HepG2 (cell line): ENCODE measurements around the gene HNRNPF.

Experiments used
- CBFB ChIP-seq: sonication (generic); formaldehyde crosslinking; IDR thresholded peaks from 2 replicates; pipeline ENCODE4 v1.4.0; 2020; ENCODE audit warnings: missing genetic modification reagents
- CHD4 ChIP-seq: fragments of 200-600 bp; sonication (generic); IDR thresholded peaks from 2 replicates; pipeline ENCODE4 v1.7.0; 2017; ENCODE audit warnings: mild to moderate bottlenecking, low read length, borderline replicate concordance
- ESRRA ChIP-seq: sonication (generic); formaldehyde crosslinking; IDR thresholded peaks from 2 replicates; pipeline ENCODE4 v1.5.1; 2020; ENCODE audit warnings: mild to moderate bottlenecking, low read depth, missing genetic modification reagents
- EZH2 ChIP-seq: conservative IDR thresholded peaks from 2 replicates; pipeline ENCODE4 v1.6.1; 2012; ENCODE audit warnings: mild to moderate bottlenecking, low read depth, low read length, moderate library complexity
- GLI4 ChIP-seq: sonication (generic); formaldehyde crosslinking; IDR thresholded peaks from 2 replicates; pipeline ENCODE4 v1.5.1; 2020; ENCODE audit warnings: missing genetic modification reagents, mild to moderate bottlenecking, moderate library complexity, borderline replicate concordance
- HINFP ChIP-seq: sonication (generic); formaldehyde crosslinking; IDR thresholded peaks from 2 replicates; pipeline ENCODE4 v1.4.0; 2020; ENCODE audit warnings: low read depth, mild to moderate bottlenecking, missing genetic modification reagents
- NFIC ChIP-seq: IDR thresholded peaks from 2 replicates; pipeline ENCODE4 v1.6.1; 2012; ENCODE audit warnings: mild to moderate bottlenecking, low read length, inconsistent platforms
- NR2C2 ChIP-seq: sonication (generic); formaldehyde crosslinking; IDR thresholded peaks from 2 replicates; pipeline ENCODE4 v1.4.0; 2020; ENCODE audit warnings: missing genetic modification reagents, mild to moderate bottlenecking, moderate library complexity, borderline replicate concordance
- SIN3A ChIP-seq: IDR thresholded peaks from 2 replicates; pipeline ENCODE4 v1.6.1; 2011; ENCODE audit warnings: low read depth, mild to moderate bottlenecking, control low read depth, low read length, borderline replicate concordance
- ZNF225 ChIP-seq: sonication (generic); formaldehyde crosslinking; IDR thresholded peaks from 2 replicates; pipeline ENCODE4 v1.4.0; 2020; ENCODE audit warnings: mild to moderate bottlenecking, missing genetic modification reagents
- ZNF850 ChIP-seq: sonication (generic); formaldehyde crosslinking; conservative IDR thresholded peaks from 2 replicates; pipeline ENCODE4 v1.9.0; 2021; ENCODE audit warnings: mild to moderate bottlenecking, missing genetic modification reagents
- TF ChIP-seq, protein P1 (sequence below): sonication (generic); formaldehyde crosslinking; IDR thresholded peaks from 2 replicates; pipeline ENCODE4 v1.5.0; 2020; ENCODE audit warnings: mild to moderate bottlenecking, missing genetic modification reagents, moderate library complexity

DNA sequence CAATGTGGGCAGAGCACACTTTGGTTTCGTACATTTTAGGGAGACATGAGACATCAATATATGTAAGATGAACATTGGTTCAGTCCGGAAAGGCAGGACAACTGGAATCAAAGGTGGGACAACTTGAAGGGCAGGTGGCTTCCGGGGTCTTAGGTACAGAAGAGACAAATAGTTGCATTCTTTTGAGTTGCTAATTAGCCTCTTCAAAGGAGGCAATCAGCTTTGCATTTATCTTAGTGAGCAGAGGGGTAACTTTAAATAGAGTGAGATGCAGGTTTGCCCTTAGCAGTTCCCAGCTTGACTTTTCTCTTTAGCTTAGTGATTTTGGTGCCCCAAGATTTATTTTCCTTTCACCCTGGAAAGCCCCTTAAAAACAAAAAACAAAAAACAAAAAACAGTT, 49.2 kb upstream of the HNRNPF start:
- TF ChIP-seq CBFB (CRISPR knock-in tag) (no peak), EZH2 (no peak), HINFP (no peak), ESRRA (CRISPR knock-in tag) (no peak), ZNF225 (no peak), NFIC (no peak), CHD4 (no peak), GLI4 (CRISPR knock-in tag) (no peak), NR2C2 (CRISPR knock-in tag) (no peak), ZNF850 (no peak), SIN3A (no peak)
- TF ChIP-seq, protein P1, sequence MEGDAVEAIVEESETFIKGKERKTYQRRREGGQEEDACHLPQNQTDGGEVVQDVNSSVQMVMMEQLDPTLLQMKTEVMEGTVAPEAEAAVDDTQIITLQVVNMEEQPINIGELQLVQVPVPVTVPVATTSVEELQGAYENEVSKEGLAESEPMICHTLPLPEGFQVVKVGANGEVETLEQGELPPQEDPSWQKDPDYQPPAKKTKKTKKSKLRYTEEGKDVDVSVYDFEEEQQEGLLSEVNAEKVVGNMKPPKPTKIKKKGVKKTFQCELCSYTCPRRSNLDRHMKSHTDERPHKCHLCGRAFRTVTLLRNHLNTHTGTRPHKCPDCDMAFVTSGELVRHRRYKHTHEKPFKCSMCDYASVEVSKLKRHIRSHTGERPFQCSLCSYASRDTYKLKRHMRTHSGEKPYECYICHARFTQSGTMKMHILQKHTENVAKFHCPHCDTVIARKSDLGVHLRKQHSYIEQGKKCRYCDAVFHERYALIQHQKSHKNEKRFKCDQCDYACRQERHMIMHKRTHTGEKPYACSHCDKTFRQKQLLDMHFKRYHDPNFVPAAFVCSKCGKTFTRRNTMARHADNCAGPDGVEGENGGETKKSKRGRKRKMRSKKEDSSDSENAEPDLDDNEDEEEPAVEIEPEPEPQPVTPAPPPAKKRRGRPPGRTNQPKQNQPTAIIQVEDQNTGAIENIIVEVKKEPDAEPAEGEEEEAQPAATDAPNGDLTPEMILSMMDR (CRISPR knock-in tag) = no peak
